ENCODE results near the gene PRDM11. TPM values are rescaled to one million over a fixed set of nuclear protein-coding genes. Genes with fewer than 3 reads are reported as not detected.
A peak's percentile ranks its signal among the peaks of the same experiment; 100 is the strongest.

PRDM11 gene
- total RNA-seq, 1 donor from 2014 or later, result 13.1 TPM

- Mint-ChIP-seq H3K4me3 (peak overlapping the region; percentile 60), H3K27ac (ENCODE audit: unreplicated experiment) (no peak overlapping the region), H3K27me3 (ENCODE audit: low read depth) (peaks cover 75% of the 10 kb centered on the region), H3K9me3 (no peaks in the 10 kb centered on the region), H3K36me3 (ENCODE audit: low read depth) (no peaks in the 10 kb centered on the region), H3K4me1 (peaks cover 21% of the 10 kb centered on the region)
- DNase-seq (ENCODE audit: low read depth, low spot score), result no peak
- TF ChIP-seq CTCF (conservative IDR thresholded peaks at IDR 0.05), result no peak
Measured at GRCh38 chr11:45143494-45143893, 2.9 kb upstream of the PRDM11 start.

DNA sequence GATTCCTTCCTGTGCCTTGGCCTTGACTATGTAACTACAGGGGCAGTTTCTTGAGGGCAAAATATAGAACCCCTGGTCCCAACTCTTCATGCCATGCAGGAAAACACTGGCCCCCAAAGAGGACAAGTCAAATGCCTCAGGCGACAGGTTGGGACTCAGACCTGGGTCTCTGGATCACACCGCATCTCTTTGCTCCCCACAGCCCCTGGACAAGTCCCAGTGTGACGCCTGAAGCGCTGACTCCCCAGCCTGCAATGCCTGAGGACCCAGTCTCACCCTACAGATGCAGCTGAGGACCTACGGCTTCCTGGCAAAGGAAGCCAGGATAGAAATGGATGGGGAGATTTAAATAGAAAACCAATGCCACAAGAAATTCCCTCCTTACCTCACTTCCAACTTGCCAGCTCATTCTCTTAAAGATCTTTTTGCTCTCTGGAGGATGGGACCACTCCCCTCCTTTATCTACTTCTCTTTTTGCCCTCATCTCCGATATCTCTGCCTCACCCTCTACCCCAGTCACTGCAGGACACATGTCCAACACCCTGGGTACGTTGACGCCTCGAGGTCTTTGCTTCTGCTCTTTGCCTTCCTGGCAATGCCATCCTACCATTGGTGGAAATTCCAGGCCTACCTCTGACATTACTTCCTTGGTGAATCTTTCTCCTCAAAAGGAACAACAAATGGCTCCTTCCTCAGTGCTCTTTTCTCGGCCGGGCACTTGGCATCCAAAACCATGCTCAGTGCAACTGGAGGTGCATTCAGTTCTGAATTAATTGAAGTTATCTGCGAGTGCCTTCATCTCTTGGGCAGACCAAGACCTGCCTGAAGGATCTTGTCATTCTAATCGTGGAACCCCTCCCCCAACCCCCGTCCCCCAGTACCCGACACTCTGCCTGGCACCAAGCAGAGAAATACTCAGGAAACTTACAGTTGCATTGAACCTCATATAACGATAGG, 2.0 kb upstream of the PRDM11 start:
- DNase-seq (ENCODE audit: low read depth, low spot score), result no peak
- Mint-ChIP-seq H3K4me1 (peaks cover 29% of the 10 kb centered on the region), H3K27me3 (ENCODE audit: low read depth) (peaks cover 69% of the 10 kb centered on the region), H3K4me3 (peak overlapping the region; percentile 94), H3K36me3 (ENCODE audit: low read depth) (no peaks in the 10 kb centered on the region), H3K27ac (ENCODE audit: unreplicated experiment) (peak overlapping the region; percentile 10), H3K9me3 (peaks cover 4% of the 10 kb centered on the region)
- TF ChIP-seq CTCF (conservative IDR thresholded peaks at IDR 0.05), result no peak

GRCh38 chr11:45145083-45145378, 1.4 kb upstream of the PRDM11 start:
- Mint-ChIP-seq H3K4me3 (peak overlapping the region; percentile 94), H3K27ac (ENCODE audit: unreplicated experiment) (no peak overlapping the region)
- DNase-seq (ENCODE audit: low read depth, low spot score), result no peak

GRCh38 chr11:45145379-45146071, 914 bp upstream of the PRDM11 start:
- Mint-ChIP-seq H3K4me1 (peaks cover 30% of the 10 kb centered on the region), H3K27me3 (ENCODE audit: low read depth) (peaks cover 59% of the 10 kb centered on the region), H3K36me3 (ENCODE audit: low read depth) (peaks cover 4% of the 10 kb centered on the region), H3K4me3 (peak overlapping the region; percentile 94), H3K27ac (ENCODE audit: unreplicated experiment) (peak overlapping the region; percentile 83), H3K9me3 (peaks cover 6% of the 10 kb centered on the region)
- no peak for TF ChIP-seq CTCF (conservative IDR thresholded peaks at IDR 0.05)
- no peak for DNase-seq (ENCODE audit: low read depth, low spot score)

More at GRCh38 chr11:45145083-45145378, 1.4 kb upstream of the PRDM11 start:
- peaks cover 1% of the 10 kb centered on the region for H3K36me3 Mint-ChIP-seq (ENCODE audit: low read depth)
- peaks cover 30% of the 10 kb centered on the region for H3K4me1 Mint-ChIP-seq
- H3K9me3 Mint-ChIP-seq, result peaks cover 5% of the 10 kb centered on the region
- peaks cover 64% of the 10 kb centered on the region for H3K27me3 Mint-ChIP-seq (ENCODE audit: low read depth)
- no peak for TF ChIP-seq CTCF (conservative IDR thresholded peaks at IDR 0.05)

GRCh38 chr11:45147017-45147728, 734 bp downstream of the PRDM11 start:
- Mint-ChIP-seq H3K9me3 (peaks cover 6% of the 10 kb centered on the region), H3K4me3 (peak overlapping the region; percentile 95), H3K27ac (ENCODE audit: unreplicated experiment) (peak overlapping the region; percentile 81), H3K36me3 (ENCODE audit: low read depth) (peaks cover 4% of the 10 kb centered on the region), H3K4me1 (peaks cover 30% of the 10 kb centered on the region), H3K27me3 (ENCODE audit: low read depth) (peaks cover 42% of the 10 kb centered on the region)
- TF ChIP-seq CTCF (conservative IDR thresholded peaks at IDR 0.05), result no peak
- peak; percentile 92 for DNase-seq (ENCODE audit: low read depth, low spot score)

All from neural crest cell (in vitro differentiated cells).